Osteocyte (in vitro differentiated cells): ENCODE data around the gene MRPL55. TPM values are rescaled to one million over a fixed set of nuclear protein-coding genes. Genes with fewer than 3 reads are reported as not detected.

ENCODE experiments used
- DNase-seq: peaks from one replicate; pipeline ENCODE4 v3.0.0; 2021; ENCODE audit warnings: mixed read lengths; ENCODE audit not compliant: unreplicated experiment; ENCODE audit errors: extremely low spot score
- H3K27ac Mint-ChIP-seq: one replicate; pipeline ENCODE4 v1.8.0; 2021; ENCODE audit warnings: mild to moderate bottlenecking, mixed read lengths; ENCODE audit not compliant: unreplicated experiment
- H3K27me3 Mint-ChIP-seq: one replicate; pipeline ENCODE4 v1.8.0; 2021; ENCODE audit warnings: mixed read lengths; ENCODE audit not compliant: unreplicated experiment
- H3K36me3 Mint-ChIP-seq: one replicate; pipeline ENCODE4 v1.8.0; 2021; ENCODE audit warnings: mixed read lengths; ENCODE audit not compliant: unreplicated experiment
- H3K4me1 Mint-ChIP-seq: one replicate; pipeline ENCODE4 v1.8.0; 2021; ENCODE audit warnings: mixed read lengths; ENCODE audit not compliant: unreplicated experiment
- H3K4me3 Mint-ChIP-seq: one replicate; pipeline ENCODE4 v1.8.0; 2021; ENCODE audit warnings: mild to moderate bottlenecking, moderate library complexity, mixed read lengths; ENCODE audit not compliant: unreplicated experiment
- H3K9me3 Mint-ChIP-seq: one replicate; pipeline ENCODE4 v1.8.0; 2021; ENCODE audit warnings: mixed read lengths; ENCODE audit not compliant: unreplicated experiment
- CTCF ChIP-seq: fragments of 200-600 bp; sonication (generic); IDR thresholded peaks from 2 replicates; pipeline ENCODE4 v1.5.0; 2021; ENCODE audit warnings: antibody characterized with exemption, mild to moderate bottlenecking, moderate library complexity
- total RNA-seq: library from RNA; stranded (reverse); gene quantifications from 2 replicates; pipeline ENCODE4 v1.2.1, GENCODE V29; 2021

MRPL55 gene
- total RNA-seq, 1 donor from 2014 or later = 46.1 TPM

- Mint-ChIP-seq H3K36me3 (no peaks in the 10 kb centered on the region), H3K4me3 (no peak overlapping the region), H3K4me1 (peaks cover 73% of the 10 kb centered on the region), H3K9me3 (no peaks in the 10 kb centered on the region), H3K27me3 (no peaks in the 10 kb centered on the region), H3K27ac (peak overlapping the region; percentile 84)
- TF ChIP-seq CTCF = no peak
- DNase-seq = no peak
These were observed 20.3 kb downstream of the MRPL55 start for GRCh38 chr1:228088586-228089498.

- TF ChIP-seq CTCF = no peak
- DNase-seq = no peak
- H3K27ac Mint-ChIP-seq = peak overlapping the region; percentile 84
- H3K36me3 Mint-ChIP-seq = no peaks in the 10 kb centered on the region
- no peaks in the 10 kb centered on the region for H3K27me3 Mint-ChIP-seq
- H3K4me3 Mint-ChIP-seq = peak overlapping the region; percentile 42
- no peaks in the 10 kb centered on the region for H3K9me3 Mint-ChIP-seq
- H3K4me1 Mint-ChIP-seq = peaks cover 74% of the 10 kb centered on the region
These were observed 21.3 kb downstream of the MRPL55 start for GRCh38 chr1:228087771-228088251.

GRCh38 chr1:228085287-228085951 lies 23.7 kb downstream of the MRPL55 start:
- H3K9me3 Mint-ChIP-seq = no peaks in the 10 kb centered on the region

GRCh38 chr1:228084797-228085196 lies 24.3 kb downstream of the MRPL55 start:
- no peak for TF ChIP-seq CTCF
- Mint-ChIP-seq H3K27ac (peak overlapping the region; percentile 94), H3K27me3 (no peaks in the 10 kb centered on the region), H3K36me3 (no peaks in the 10 kb centered on the region), H3K4me1 (peaks cover 61% of the 10 kb centered on the region), H3K9me3 (no peaks in the 10 kb centered on the region), H3K4me3 (peak overlapping the region; percentile 95)
- DNase-seq = no peak

More at GRCh38 chr1:228085287-228085951, 23.7 kb downstream of the MRPL55 start:
- H3K4me3 Mint-ChIP-seq = peak overlapping the region; percentile 95
- no peaks in the 10 kb centered on the region for H3K36me3 Mint-ChIP-seq
- no peak for DNase-seq
- TF ChIP-seq CTCF = no peak
- no peaks in the 10 kb centered on the region for H3K27me3 Mint-ChIP-seq
- peaks cover 67% of the 10 kb centered on the region for H3K4me1 Mint-ChIP-seq
- H3K27ac Mint-ChIP-seq = peak overlapping the region; percentile 94

- H3K4me1 Mint-ChIP-seq = peaks cover 58% of the 10 kb centered on the region
- H3K36me3 Mint-ChIP-seq = no peaks in the 10 kb centered on the region
- peak overlapping the region; percentile 94 for H3K27ac Mint-ChIP-seq
- H3K27me3 Mint-ChIP-seq = no peaks in the 10 kb centered on the region
- no peaks in the 10 kb centered on the region for H3K9me3 Mint-ChIP-seq
- no peak for TF ChIP-seq CTCF
- no peak for DNase-seq
- H3K4me3 Mint-ChIP-seq = peak overlapping the region; percentile 95
These were observed 24.8 kb downstream of the MRPL55 start for GRCh38 chr1:228084325-228084724.
